Thoracic aorta (tissue), 2 donors: ENCODE data around the gene NSUN4. TPM values are rescaled to one million over a fixed set of nuclear protein-coding genes. Genes with fewer than 3 reads are reported as not detected.
"Not testable (repeated sequence)": the region's sequence is repeated elsewhere in the genome, so short reads cannot be mapped to it uniquely, and the experiment has no call there.

Experiments used
- ATAC-seq: fragments of 150-250 bp; one replicate; pipeline ENCODE4 v1.8.0; 2017; ENCODE audit warnings: low read depth; ENCODE audit not compliant: insufficient number of reproducible peaks, low FRiP score
- DNase-seq: peaks from one replicate; pipeline ENCODE4 v3.0.0-alpha.2; 2020; ENCODE audit warnings: low spot score
- H3K27ac ChIP-seq, 2 donors: fragments of 200-600 bp; sonication (generic); 1 replicate in 1 of 2; 2 replicates in 1 of 2; pipeline ENCODE4 v1.5.1; 2016; ENCODE audit warnings: mild to moderate bottlenecking in 2 of 2, moderate library complexity in 2 of 2
- H3K27me3 ChIP-seq: fragments of 200-600 bp; sonication (generic); replicated peaks from 2 replicates; pipeline ENCODE4 v1.6.0; 2016; ENCODE audit warnings: mild to moderate bottlenecking; ENCODE audit not compliant: insufficient read depth
- H3K36me3 ChIP-seq: fragments of 200-600 bp; sonication (generic); one replicate; pipeline ENCODE4 v1.5.1; 2016
- H3K4me1 ChIP-seq, 2 donors: fragments of 200-600 bp; sonication (generic); 1 replicate in 1 of 2; 2 replicates in 1 of 2; pipeline versions ENCODE4 v1.5.1 to v1.6.0; 2016; ENCODE audit warnings: low read depth in 2 of 2, mild to moderate bottlenecking in 1 of 2; ENCODE audit not compliant: control insufficient read depth in 1 of 2
- H3K4me3 ChIP-seq: fragments of 200-600 bp; sonication (generic); 2 replicates; pipeline ENCODE4 v1.5.1; 2016; ENCODE audit warnings: mild to moderate bottlenecking
- H3K9me3 ChIP-seq: fragments of 200-600 bp; sonication (generic); 2 replicates; pipeline ENCODE4 v1.5.1; 2016
- total RNA-seq, 2 donors: library from RNA; depleted of rRNA; stranded (reverse); fragments of >200 nt; gene quantifications; one replicate each; pipeline versions ENCODE4 v1.1.0 to v1.2.3, GENCODE V29; 2016
- TF ChIP-seq, protein P1 (sequence below): fragments of 200-600 bp; sonication (generic); IDR thresholded peaks from one replicate; pipeline ENCODE4 v1.5.1; 2019; ENCODE audit warnings: antibody characterized with exemption

NSUN4 gene
- total RNA-seq, 2 donors from 2014 or later: 22.9 to 29.3 TPM

DNA sequence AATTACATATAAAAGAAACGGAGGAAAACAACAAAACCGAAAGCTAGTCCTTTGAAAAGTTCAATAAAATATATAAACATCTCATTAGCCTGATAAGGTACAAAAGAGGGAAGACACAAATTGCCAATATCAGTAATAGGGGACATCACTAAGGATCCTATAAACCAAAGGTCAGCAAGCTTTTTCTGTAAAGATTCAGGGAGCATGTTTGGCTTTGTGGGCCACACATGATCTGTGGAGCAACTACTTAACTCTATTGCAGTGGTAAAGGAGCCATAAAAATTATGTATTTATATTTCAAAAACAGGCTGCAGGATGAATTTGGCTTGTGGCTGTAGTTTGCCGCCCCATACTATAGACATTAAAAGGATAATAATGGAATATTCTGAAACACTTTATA, 5.5 kb upstream of the NSUN4 start:
- TF ChIP-seq, protein P1, sequence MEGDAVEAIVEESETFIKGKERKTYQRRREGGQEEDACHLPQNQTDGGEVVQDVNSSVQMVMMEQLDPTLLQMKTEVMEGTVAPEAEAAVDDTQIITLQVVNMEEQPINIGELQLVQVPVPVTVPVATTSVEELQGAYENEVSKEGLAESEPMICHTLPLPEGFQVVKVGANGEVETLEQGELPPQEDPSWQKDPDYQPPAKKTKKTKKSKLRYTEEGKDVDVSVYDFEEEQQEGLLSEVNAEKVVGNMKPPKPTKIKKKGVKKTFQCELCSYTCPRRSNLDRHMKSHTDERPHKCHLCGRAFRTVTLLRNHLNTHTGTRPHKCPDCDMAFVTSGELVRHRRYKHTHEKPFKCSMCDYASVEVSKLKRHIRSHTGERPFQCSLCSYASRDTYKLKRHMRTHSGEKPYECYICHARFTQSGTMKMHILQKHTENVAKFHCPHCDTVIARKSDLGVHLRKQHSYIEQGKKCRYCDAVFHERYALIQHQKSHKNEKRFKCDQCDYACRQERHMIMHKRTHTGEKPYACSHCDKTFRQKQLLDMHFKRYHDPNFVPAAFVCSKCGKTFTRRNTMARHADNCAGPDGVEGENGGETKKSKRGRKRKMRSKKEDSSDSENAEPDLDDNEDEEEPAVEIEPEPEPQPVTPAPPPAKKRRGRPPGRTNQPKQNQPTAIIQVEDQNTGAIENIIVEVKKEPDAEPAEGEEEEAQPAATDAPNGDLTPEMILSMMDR: no peak
- Histone ChIP-seq H3K4me3 (no peak overlapping the region), H3K27me3 (no peaks in the 10 kb centered on the region), H3K36me3 (no peaks in the 10 kb centered on the region), H3K9me3 (no peaks in the 10 kb centered on the region), H3K4me1 (peaks cover 5 to 6% of the 10 kb centered on the region in 2 donors), H3K27ac (no peak overlapping the region)
- DNase-seq: no peak
- no peak for ATAC-seq

DNA sequence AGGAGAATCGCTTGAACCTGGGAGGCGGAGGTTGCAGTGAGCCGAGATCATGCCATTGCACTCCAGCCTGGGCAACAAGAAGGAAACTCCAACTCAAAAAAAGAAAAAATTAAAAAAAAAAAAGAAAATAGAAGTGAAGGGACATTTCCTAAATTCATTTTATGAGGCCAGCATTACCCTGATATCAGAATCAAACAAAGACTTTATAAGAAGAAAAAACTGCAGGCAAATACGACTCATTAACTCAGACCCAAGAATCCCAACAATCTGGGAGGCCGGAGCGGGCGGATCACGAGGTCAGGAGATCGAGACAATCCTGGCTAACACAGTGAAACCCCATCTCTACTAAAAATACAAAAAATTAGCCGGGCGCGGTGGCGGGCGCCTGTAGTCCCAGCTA, 3.2 kb upstream of the NSUN4 start:
- H3K4me1 ChIP-seq: peaks cover 12 to 18% of the 10 kb centered on the region in 2 donors
- not testable (repeated sequence) for DNase-seq, ATAC-seq, H3K9me3 ChIP-seq, H3K36me3 ChIP-seq, H3K27ac ChIP-seq, H3K27me3 ChIP-seq, H3K4me3 ChIP-seq

GRCh38 chr1:46341222-46342083, 846 bp downstream of the NSUN4 start:
- H3K36me3 ChIP-seq: peaks cover 9% of the 10 kb centered on the region
- peaks cover 12 to 18% of the 10 kb centered on the region in 2 donors for H3K4me1 ChIP-seq
- TF ChIP-seq, protein P1: no peak
- H3K27me3 ChIP-seq: no peaks in the 10 kb centered on the region
- ATAC-seq: no peak
- peak overlapping the region; percentile 98 to 99 for H3K27ac ChIP-seq
- peak overlapping the region; percentile 96 for H3K4me3 ChIP-seq
- DNase-seq: no peak
- H3K9me3 ChIP-seq: no peaks in the 10 kb centered on the region

DNA sequence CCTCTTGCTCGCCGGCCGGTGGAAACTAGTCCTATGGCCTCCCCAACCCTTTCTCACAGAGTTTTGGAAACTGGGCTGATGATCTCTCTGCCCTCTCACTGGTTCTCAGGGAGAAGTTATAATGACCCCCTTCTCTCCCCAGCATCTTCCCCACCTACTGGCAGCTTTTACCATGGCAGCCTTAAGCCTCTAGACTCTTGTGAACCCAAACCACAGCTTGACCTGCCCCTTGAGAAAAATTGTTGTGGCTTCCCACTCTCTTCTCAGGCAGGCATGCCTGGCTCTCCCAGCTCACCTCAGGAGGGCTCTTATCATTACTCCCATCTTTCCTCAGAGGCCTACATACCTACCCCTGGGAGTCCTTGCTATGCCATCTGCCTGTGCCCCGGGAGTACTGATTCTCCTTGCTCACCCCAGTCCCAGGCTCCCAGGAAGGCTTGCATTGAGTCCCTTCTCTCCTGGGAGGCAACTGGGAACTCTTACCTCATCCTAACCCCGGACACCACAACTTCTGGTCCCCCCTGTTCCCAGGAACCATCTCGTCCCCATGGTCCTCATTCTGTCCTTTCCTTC, 1.6 kb downstream of the NSUN4 start:
- Histone ChIP-seq H3K36me3 (peaks cover 16% of the 10 kb centered on the region), H3K27ac (peak overlapping the region; percentile 98 to 99), H3K27me3 (no peaks in the 10 kb centered on the region), H3K9me3 (no peaks in the 10 kb centered on the region), H3K4me3 (no peak overlapping the region), H3K4me1 (peaks cover 12 to 18% of the 10 kb centered on the region in 2 donors)
- DNase-seq (no peak), ATAC-seq (no peak)
- TF ChIP-seq, protein P1: peak; percentile 13

- TF ChIP-seq, protein P1: no peak
- ATAC-seq (no peak), DNase-seq (no peak)
- peaks cover 12 to 18% of the 10 kb centered on the region in 2 donors for H3K4me1 ChIP-seq
- no peak overlapping the region for H3K4me3 ChIP-seq
- H3K27ac ChIP-seq: no peak overlapping the region
- H3K36me3 ChIP-seq: peaks cover 16% of the 10 kb centered on the region
- H3K9me3 ChIP-seq: no peaks in the 10 kb centered on the region
- H3K27me3 ChIP-seq: no peaks in the 10 kb centered on the region
Observed at GRCh38 chr1:46342677-46343350, 2.2 kb downstream of the NSUN4 start.
